ENCODE measurements around the gene TUBD1. TPM values are rescaled to one million over a fixed set of nuclear protein-coding genes. Genes with fewer than 3 reads are reported as not detected.

The TUBD1 gene
- total RNA-seq, 6 experiments from 2014 or later = 2.9 to 5.5 (median 4.4) TPM

DNA sequence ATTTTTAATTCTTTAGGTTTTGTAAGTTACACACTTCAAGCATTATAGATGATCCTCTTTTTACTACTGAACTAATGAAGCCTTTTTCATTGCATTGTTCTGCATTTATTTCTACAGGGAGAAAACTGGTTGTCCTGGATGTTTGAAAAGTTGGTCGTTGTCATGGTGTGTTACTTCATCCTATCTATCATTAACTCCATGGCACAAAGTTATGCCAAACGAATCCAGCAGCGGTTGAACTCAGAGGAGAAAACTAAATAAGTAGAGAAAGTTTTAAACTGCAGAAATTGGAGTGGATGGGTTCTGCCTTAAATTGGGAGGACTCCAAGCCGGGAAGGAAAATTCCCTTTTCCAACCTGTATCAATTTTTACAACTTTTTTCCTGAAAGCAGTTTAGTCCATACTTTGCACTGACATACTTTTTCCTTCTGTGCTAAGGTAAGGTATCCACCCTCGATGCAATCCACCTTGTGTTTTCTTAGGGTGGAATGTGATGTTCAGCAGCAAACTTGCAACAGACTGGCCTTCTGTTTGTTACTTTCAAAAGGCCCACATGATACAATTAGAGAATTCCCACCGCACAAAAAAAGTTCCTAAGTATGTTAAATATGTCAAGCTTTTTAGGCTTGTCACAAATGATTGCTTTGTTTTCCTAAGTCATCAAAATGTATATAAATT is 53.0 kb downstream of the TUBD1 start:
- H3K4me1 ChIP-seq = peaks cover 0 to 41% (median 6%) of the 10 kb centered on the region in 4 donors
- peaks cover 0 to 13% (median 9%) of the 10 kb centered on the region in 4 donors for H3K36me3 ChIP-seq
- no peaks in the 10 kb centered on the region for H3K9me3 ChIP-seq
- H3K27me3 ChIP-seq = no peaks in the 10 kb centered on the region
- ATAC-seq = peak in 1 of 4 donors; percentile 31
- 16% methylated on average over 6 of the region's 6 CpGs for WGBS (ENCODE audit: insufficient coverage, low coverage, low lambda C conversion rate, missing lambda C conversion rate)
- H3K4me3 ChIP-seq = peak overlapping the region; percentile 50 to 64 (median 61)
- intact Hi-C loops (cut with DNase I) = no loop called here
- no peak for DNase-seq
- TF ChIP-seq, protein P1, sequence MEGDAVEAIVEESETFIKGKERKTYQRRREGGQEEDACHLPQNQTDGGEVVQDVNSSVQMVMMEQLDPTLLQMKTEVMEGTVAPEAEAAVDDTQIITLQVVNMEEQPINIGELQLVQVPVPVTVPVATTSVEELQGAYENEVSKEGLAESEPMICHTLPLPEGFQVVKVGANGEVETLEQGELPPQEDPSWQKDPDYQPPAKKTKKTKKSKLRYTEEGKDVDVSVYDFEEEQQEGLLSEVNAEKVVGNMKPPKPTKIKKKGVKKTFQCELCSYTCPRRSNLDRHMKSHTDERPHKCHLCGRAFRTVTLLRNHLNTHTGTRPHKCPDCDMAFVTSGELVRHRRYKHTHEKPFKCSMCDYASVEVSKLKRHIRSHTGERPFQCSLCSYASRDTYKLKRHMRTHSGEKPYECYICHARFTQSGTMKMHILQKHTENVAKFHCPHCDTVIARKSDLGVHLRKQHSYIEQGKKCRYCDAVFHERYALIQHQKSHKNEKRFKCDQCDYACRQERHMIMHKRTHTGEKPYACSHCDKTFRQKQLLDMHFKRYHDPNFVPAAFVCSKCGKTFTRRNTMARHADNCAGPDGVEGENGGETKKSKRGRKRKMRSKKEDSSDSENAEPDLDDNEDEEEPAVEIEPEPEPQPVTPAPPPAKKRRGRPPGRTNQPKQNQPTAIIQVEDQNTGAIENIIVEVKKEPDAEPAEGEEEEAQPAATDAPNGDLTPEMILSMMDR (IDR thresholded peaks at IDR 0.05) = no peak
- peak; percentile 76 for TF ChIP-seq POLR2A (IDR thresholded peaks at IDR 0.05)
- peak overlapping the region; percentile 96 to 99 (median 96) for H3K27ac ChIP-seq

DNA sequence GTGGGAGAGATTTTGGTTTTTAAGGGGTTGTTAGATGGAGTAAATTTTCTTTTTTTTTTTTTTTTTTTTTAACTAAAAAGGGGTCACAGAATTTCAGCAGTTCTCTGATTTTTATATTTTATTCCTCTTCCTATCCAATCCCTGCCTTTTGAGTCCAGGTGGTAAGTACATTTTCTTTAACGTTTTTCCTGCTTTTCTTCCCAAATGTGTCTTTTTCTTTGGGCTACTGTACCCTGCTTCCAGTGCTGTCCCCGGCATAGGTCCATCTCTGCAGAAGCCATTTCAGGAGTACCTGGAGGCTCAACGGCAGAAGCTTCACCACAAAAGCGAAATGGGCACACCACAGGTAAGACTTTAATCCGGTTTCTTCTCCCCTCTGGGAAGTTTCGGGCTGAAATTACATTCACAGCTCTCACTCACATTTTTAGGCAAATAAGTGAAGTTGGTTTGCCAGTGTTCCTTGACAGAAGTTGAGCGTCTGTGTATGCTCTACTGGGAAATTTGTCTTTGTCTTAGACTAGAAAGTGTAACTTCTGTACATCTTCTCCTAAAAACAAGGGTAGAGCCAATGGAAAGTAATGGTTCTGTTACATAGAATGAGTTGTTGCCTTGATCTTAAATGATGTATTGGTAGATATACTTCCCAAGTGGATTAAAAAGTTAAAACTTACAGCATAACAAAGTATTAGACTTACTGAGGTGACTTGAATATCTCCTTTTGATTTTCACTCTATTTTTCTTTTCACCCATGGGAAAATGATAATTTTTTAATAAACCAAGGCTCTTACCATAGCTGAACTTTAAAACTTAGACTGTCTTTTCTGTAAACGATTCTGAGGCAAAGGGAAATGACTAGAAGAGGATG is 54.5 kb downstream of the TUBD1 start:
- Histone ChIP-seq H3K27me3 (no peaks in the 10 kb centered on the region), H3K27ac (peak overlapping the region; percentile 96 to 99 (median 96)), H3K36me3 (peaks cover 0 to 13% (median 9%) of the 10 kb centered on the region in 4 donors), H3K4me3 (peak overlapping the region; percentile 50 to 64 (median 61)), H3K9me3 (no peaks in the 10 kb centered on the region), H3K4me1 (peaks cover 0 to 27% (median 6%) of the 10 kb centered on the region in 4 donors)
- DNase-seq (no peak), ATAC-seq (peak in 1 of 4 donors; percentile 12)
- intact Hi-C loops (cut with DNase I) = no loop called here
- 5% methylated on average over 8 of the region's 8 CpGs for WGBS (ENCODE audit: insufficient coverage, low coverage, low lambda C conversion rate, missing lambda C conversion rate)
- peak; percentile 8 for TF ChIP-seq POLR2A (IDR thresholded peaks at IDR 0.05)
- TF ChIP-seq, protein P1 (IDR thresholded peaks at IDR 0.05) = no peak

DNA sequence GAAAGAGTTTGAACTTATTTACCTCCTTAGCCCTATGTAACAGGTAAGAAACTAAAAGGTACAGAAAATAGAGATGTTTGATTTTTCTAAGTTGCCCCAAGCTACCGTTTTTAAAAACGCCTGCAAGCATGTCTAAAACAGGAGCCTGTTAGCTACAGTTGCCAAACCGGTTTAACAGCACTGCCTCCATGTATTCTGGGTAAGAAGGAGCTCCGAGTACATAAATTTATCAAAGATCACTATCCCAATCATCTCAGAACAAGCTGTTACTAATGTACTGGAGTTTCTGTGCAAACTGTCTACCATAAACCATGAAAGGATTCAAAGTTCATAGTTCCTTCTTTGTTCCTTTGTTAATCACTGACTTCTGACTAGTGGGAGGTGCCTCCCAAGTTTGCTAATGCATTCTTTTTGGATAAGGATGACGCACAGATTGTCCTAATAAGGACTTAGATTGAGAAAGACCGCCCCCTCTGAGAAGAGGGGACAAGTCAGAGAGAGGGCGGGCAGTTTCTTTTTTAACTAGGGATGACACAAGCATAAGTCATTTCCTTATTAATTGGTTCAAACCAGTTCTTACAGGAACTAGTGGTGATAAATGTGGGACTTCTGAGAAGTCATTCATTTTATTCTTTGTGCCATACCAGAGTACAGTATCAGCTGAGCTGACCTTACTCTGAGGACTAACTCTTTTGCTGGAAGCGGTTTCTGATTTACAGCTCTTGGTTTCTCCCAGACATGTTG is 55.3 kb downstream of the TUBD1 start:
- TF ChIP-seq, protein P1 (IDR thresholded peaks at IDR 0.05) = peak in 1 of 4 donors; percentile 11
- peak; percentile 98 for TF ChIP-seq POLR2A (IDR thresholded peaks at IDR 0.05)
- intact Hi-C loops (cut with DNase I) = no loop called here
- Histone ChIP-seq H3K4me1 (peaks cover 0 to 22% (median 6%) of the 10 kb centered on the region in 4 donors), H3K27ac (peak overlapping the region; percentile 96 to 99 (median 96)), H3K4me3 (peak overlapping the region; percentile 50 to 64 (median 61)), H3K9me3 (no peaks in the 10 kb centered on the region), H3K36me3 (peaks cover 0 to 13% (median 9%) of the 10 kb centered on the region in 4 donors), H3K27me3 (no peaks in the 10 kb centered on the region)
- DNase-seq (peak in 1 of 3 donors; percentile 82), ATAC-seq (peak; percentile 55 to 86 (median 72))
- 0% methylated on average over 8 of the region's 8 CpGs for WGBS (ENCODE audit: insufficient coverage, low coverage, low lambda C conversion rate, missing lambda C conversion rate)

DNA sequence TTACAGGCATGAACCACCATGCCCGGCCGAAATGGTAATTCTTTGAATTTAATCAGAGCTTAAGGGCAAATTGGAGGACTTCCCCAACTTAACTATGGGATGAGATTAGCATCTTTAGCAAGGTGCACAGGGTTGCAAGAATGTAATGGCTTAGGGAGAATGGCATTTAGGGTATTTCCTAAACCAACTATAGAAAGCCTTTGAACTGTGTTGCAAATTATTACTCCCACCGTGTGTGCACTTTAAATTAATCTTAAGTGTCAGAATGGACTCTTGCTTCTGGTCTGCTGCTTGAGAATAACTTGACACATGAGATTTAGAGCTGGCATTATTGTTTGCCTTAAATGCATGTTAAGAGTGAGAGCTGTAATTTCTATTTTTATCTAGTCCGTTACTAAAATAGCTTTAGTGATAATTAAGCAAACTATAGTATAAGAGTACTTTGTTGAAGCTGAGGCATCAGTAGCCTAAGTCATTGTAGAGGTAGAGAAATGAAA is 59.8 kb downstream of the TUBD1 start:
- intact Hi-C loops (cut with DNase I) = no loop called here
- no peak overlapping the region for H3K4me3 ChIP-seq
- no peaks in the 10 kb centered on the region for H3K27me3 ChIP-seq
- DNase-seq (no peak), ATAC-seq (no peak)
- H3K36me3 ChIP-seq = no peaks in the 10 kb centered on the region
- TF ChIP-seq, protein P1 (IDR thresholded peaks at IDR 0.05) = no peak
- no peak for TF ChIP-seq POLR2A (IDR thresholded peaks at IDR 0.05)
- H3K4me1 ChIP-seq = peaks cover 0 to 33% (median 8%) of the 10 kb centered on the region in 4 donors
- 63% methylated on average over 4 of the region's 4 CpGs for WGBS (ENCODE audit: insufficient coverage, low coverage, low lambda C conversion rate, missing lambda C conversion rate)
- H3K27ac ChIP-seq = no peak overlapping the region
- no peaks in the 10 kb centered on the region for H3K9me3 ChIP-seq
